ENCODE data around the gene SIGLEC11. TPM values are rescaled to one million over a fixed set of nuclear protein-coding genes. Genes with fewer than 3 reads are reported as not detected.
"Not testable (repeated sequence)": the region's sequence is repeated elsewhere in the genome, so short reads cannot be mapped to it uniquely, and the experiment has no call there.

SIGLEC11 gene
- total RNA-seq, 2 experiments from 2014 or later, result not detected

GRCh38 chr19:49954092-49954829 lies 6.7 kb downstream of the SIGLEC11 start:
- Mint-ChIP-seq H3K27me3 (peaks cover 20% of the 10 kb centered on the region), H3K4me3 (no peak overlapping the region), H3K36me3 (ENCODE audit: low read depth) (no peaks in the 10 kb centered on the region), H3K9me3 (no peaks in the 10 kb centered on the region), H3K4me1 (peaks cover 4% of the 10 kb centered on the region), H3K27ac (no peak overlapping the region)
- no peak for DNase-seq
- ChIA-PET CTCF (interaction anchor here (0.6 to 1.9 kb wide), 5 partner anchors 11 to 35 kb away, joined by 3 to 7 read pairs (median 3); partner anchors contain the start of genes ATF5 and NUP62), POLR2A (no interaction called here)

- Mint-ChIP-seq H3K36me3 (ENCODE audit: low read depth) (no peaks in the 10 kb centered on the region), H3K4me1 (peaks cover 4% of the 10 kb centered on the region), H3K4me3 (no peak overlapping the region), H3K9me3 (no peaks in the 10 kb centered on the region), H3K27me3 (peaks cover 20% of the 10 kb centered on the region), H3K27ac (no peak overlapping the region)
- DNase-seq, result no peak
- POLR2A ChIA-PET, result no interaction called here
- CTCF ChIA-PET, result interaction anchor here (1.5 to 1.9 kb wide), 2 partner anchors 15 to 31 kb away, joined by 4 to 7 read pairs; no protein-coding TSS in a partner anchor
Observed at GRCh38 chr19:49953416-49953815, 7.6 kb downstream of the SIGLEC11 start.

- CTCF ChIA-PET, result interaction anchor here (1.0 to 1.9 kb wide), 2 partner anchors 15 kb away, joined by 3 to 7 read pairs; no protein-coding TSS in a partner anchor
- no peak for DNase-seq
- no peak overlapping the region for H3K4me3 Mint-ChIP-seq
- no peak overlapping the region for H3K27ac Mint-ChIP-seq
- POLR2A ChIA-PET, result no interaction called here
- peaks cover 20% of the 10 kb centered on the region for H3K27me3 Mint-ChIP-seq
- peaks cover 4% of the 10 kb centered on the region for H3K4me1 Mint-ChIP-seq
- no peaks in the 10 kb centered on the region for H3K36me3 Mint-ChIP-seq (ENCODE audit: low read depth)
- H3K9me3 Mint-ChIP-seq, result no peaks in the 10 kb centered on the region
Observed at GRCh38 chr19:49952906-49953305, 8.1 kb downstream of the SIGLEC11 start.

- DNase-seq, result no peak
- Mint-ChIP-seq H3K36me3 (ENCODE audit: low read depth) (no peaks in the 10 kb centered on the region), H3K27me3 (peaks cover 20% of the 10 kb centered on the region), H3K9me3 (no peaks in the 10 kb centered on the region), H3K4me1 (peaks cover 4% of the 10 kb centered on the region), H3K4me3 (no peak overlapping the region), H3K27ac (no peak overlapping the region)
- POLR2A ChIA-PET, result no interaction called here
- CTCF ChIA-PET, result interaction anchor here (1.0 kb wide), 1 partner anchor 14 kb away, joined by 3 read pairs; no protein-coding TSS in a partner anchor
Observed at GRCh38 chr19:49952479-49952836, 8.5 kb downstream of the SIGLEC11 start.

- CTCF ChIA-PET, result interaction anchor here (1.0 kb wide), 1 partner anchor 14 kb away, joined by 3 read pairs; no protein-coding TSS in a partner anchor
- H3K36me3 Mint-ChIP-seq (ENCODE audit: low read depth), result no peaks in the 10 kb centered on the region
- H3K4me3 Mint-ChIP-seq, result no peak overlapping the region
- H3K4me1 Mint-ChIP-seq, result peaks cover 4% of the 10 kb centered on the region
- no peak overlapping the region for H3K27ac Mint-ChIP-seq
- H3K9me3 Mint-ChIP-seq, result no peaks in the 10 kb centered on the region
- no peak for DNase-seq
- POLR2A ChIA-PET, result no interaction called here
- peaks cover 20% of the 10 kb centered on the region for H3K27me3 Mint-ChIP-seq
Observed at GRCh38 chr19:49951806-49952478, 9.0 kb downstream of the SIGLEC11 start.

- no peaks in the 10 kb centered on the region for H3K9me3 Mint-ChIP-seq
- ChIA-PET POLR2A (no interaction called here), CTCF (no interaction called here)
- no peak overlapping the region for H3K27ac Mint-ChIP-seq
- H3K4me3 Mint-ChIP-seq, result no peak overlapping the region
- H3K4me1 Mint-ChIP-seq, result peaks cover 4% of the 10 kb centered on the region
- H3K36me3 Mint-ChIP-seq (ENCODE audit: low read depth), result no peaks in the 10 kb centered on the region
- no peak for DNase-seq
- peaks cover 20% of the 10 kb centered on the region for H3K27me3 Mint-ChIP-seq
Observed at GRCh38 chr19:49950956-49951526, 9.9 kb downstream of the SIGLEC11 start.

- no peak overlapping the region for H3K4me3 Mint-ChIP-seq
- ChIA-PET CTCF (interaction anchor here (1.2 kb wide), 1 partner anchor 25 kb away, joined by 3 read pairs; no protein-coding TSS in a partner anchor), POLR2A (no interaction called here)
- peaks cover 20% of the 10 kb centered on the region for H3K27me3 Mint-ChIP-seq
- H3K4me1 Mint-ChIP-seq, result peaks cover 4% of the 10 kb centered on the region
- H3K36me3 Mint-ChIP-seq (ENCODE audit: low read depth), result no peaks in the 10 kb centered on the region
- no peak overlapping the region for H3K27ac Mint-ChIP-seq
- no peaks in the 10 kb centered on the region for H3K9me3 Mint-ChIP-seq
- no peak for DNase-seq
Observed at GRCh38 chr19:49950590-49950948, 10.4 kb downstream of the SIGLEC11 start.

GRCh38 chr19:49949742-49950589 lies 11.0 kb downstream of the SIGLEC11 start:
- peaks cover 4% of the 10 kb centered on the region for H3K4me1 Mint-ChIP-seq
- DNase-seq, result no peak
- peaks cover 18% of the 10 kb centered on the region for H3K27me3 Mint-ChIP-seq
- CTCF ChIA-PET, result interaction anchor here (1.2 kb wide), 1 partner anchor 26 kb away, joined by 3 read pairs; no protein-coding TSS in a partner anchor
- POLR2A ChIA-PET, result no interaction called here
- H3K27ac Mint-ChIP-seq, result no peak overlapping the region
- H3K9me3 Mint-ChIP-seq, result no peaks in the 10 kb centered on the region
- no peaks in the 10 kb centered on the region for H3K36me3 Mint-ChIP-seq (ENCODE audit: low read depth)
- no peak overlapping the region for H3K4me3 Mint-ChIP-seq

- Mint-ChIP-seq H3K4me3 (no peak overlapping the region), H3K9me3 (no peaks in the 10 kb centered on the region), H3K36me3 (ENCODE audit: low read depth) (no peaks in the 10 kb centered on the region), H3K27me3 (peaks cover 6% of the 10 kb centered on the region), H3K27ac (no peak overlapping the region), H3K4me1 (no peaks in the 10 kb centered on the region)
- POLR2A ChIA-PET, result no interaction called here
- no peak for DNase-seq
- CTCF ChIA-PET, result no interaction called here
Observed at GRCh38 chr19:49946415-49946814, 14.6 kb downstream of the SIGLEC11 start.

GRCh38 chr19:49944567-49944966 lies 16.4 kb downstream of the SIGLEC11 start:
- H3K36me3 Mint-ChIP-seq (ENCODE audit: low read depth); H3K4me3 Mint-ChIP-seq; CTCF ChIA-PET; H3K27ac Mint-ChIP-seq; H3K27me3 Mint-ChIP-seq; H3K9me3 Mint-ChIP-seq; H3K4me1 Mint-ChIP-seq; POLR2A ChIA-PET; DNase-seq: not testable (repeated sequence)

- Mint-ChIP-seq H3K9me3 (no peaks in the 10 kb centered on the region), H3K4me3 (no peak overlapping the region), H3K4me1 (peaks cover 12% of the 10 kb centered on the region), H3K36me3 (ENCODE audit: low read depth) (no peaks in the 10 kb centered on the region), H3K27me3 (peaks cover 12% of the 10 kb centered on the region), H3K27ac (no peak overlapping the region)
- ChIA-PET POLR2A (no interaction called here), CTCF (no interaction called here)
- no peak for DNase-seq
Observed at GRCh38 chr19:49940482-49940791, 20.5 kb downstream of the SIGLEC11 start.

- ChIA-PET POLR2A (no interaction called here), CTCF (interaction anchor here (0.6 kb wide), 2 partner anchors 58 to 1587 kb away, joined by 3 read pairs; no protein-coding TSS in a partner anchor)
- Mint-ChIP-seq H3K27ac (no peak overlapping the region), H3K36me3 (ENCODE audit: low read depth) (no peaks in the 10 kb centered on the region), H3K27me3 (peaks cover 12% of the 10 kb centered on the region), H3K4me3 (no peak overlapping the region), H3K4me1 (peaks cover 12% of the 10 kb centered on the region), H3K9me3 (no peaks in the 10 kb centered on the region)
- DNase-seq, result no peak
Observed at GRCh38 chr19:49939721-49940481, 21.1 kb downstream of the SIGLEC11 start.
